ENCODE results near the gene TBC1D2B.

DNA sequence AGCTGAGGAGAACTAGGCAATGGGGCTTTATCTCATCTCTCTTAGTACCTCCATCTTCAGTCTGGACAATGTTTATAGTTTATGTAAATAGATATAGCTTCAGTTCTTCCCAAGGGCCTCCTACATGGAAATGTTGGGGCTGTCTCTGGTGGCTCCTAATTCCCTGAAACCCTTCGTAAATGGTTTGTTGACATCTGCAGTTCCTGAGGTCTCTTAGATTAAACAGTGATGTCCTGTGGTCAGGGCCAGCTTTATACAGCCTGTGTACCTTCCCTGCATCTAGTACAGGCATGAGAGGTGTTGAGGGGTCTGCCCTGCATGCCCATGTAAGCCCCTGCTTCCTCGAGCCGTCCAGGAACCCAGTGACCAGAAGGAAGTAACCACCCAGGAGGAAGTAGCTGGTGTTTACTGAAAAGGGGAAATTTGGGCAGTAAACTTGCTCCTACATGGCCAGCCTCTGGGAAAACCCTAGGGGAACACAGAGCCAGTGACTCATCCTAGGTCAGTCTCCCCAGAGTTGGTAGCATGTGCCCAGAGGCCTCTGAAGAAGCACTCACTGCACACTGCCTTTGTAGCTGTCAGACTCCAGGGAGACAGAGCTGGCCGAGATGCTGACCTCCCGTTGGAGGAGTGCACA lies 4.7 kb upstream of the TBC1D2B start:
- TF ChIP-seq, protein P1, sequence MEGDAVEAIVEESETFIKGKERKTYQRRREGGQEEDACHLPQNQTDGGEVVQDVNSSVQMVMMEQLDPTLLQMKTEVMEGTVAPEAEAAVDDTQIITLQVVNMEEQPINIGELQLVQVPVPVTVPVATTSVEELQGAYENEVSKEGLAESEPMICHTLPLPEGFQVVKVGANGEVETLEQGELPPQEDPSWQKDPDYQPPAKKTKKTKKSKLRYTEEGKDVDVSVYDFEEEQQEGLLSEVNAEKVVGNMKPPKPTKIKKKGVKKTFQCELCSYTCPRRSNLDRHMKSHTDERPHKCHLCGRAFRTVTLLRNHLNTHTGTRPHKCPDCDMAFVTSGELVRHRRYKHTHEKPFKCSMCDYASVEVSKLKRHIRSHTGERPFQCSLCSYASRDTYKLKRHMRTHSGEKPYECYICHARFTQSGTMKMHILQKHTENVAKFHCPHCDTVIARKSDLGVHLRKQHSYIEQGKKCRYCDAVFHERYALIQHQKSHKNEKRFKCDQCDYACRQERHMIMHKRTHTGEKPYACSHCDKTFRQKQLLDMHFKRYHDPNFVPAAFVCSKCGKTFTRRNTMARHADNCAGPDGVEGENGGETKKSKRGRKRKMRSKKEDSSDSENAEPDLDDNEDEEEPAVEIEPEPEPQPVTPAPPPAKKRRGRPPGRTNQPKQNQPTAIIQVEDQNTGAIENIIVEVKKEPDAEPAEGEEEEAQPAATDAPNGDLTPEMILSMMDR (IDR thresholded peaks at IDR 0.05 in 4 of 5, conservative IDR thresholded peaks at IDR 0.05 in 1 of 5), result no peak
- TF ChIP-seq POLR2A (IDR thresholded peaks at IDR 0.05), result no peak

Data from gastrocnemius medialis (tissue), 4 donors.